Stimulated activated CD8-positive, alpha-beta memory T cell treated with anti-CD3 and anti-CD28 coated beads, Interleukin-12 subunit alpha, Interleukin-12 subunit beta, amount 100 ng/mL, for 4 hours (primary cell): ENCODE results near the gene SYNPO2L.
"Not testable (repeated sequence)": the region's sequence is repeated elsewhere in the genome, so short reads cannot be mapped to it uniquely, and the experiment has no call there.

ENCODE experiments used
- DNase-seq: peaks from one replicate; pipeline ENCODE4 v3.0.0-alpha.2; 2020; ENCODE audit warnings: low read depth

Gene SYNPO2L

GRCh38 chr10:73648975-73649829 lies 6.6 kb downstream of the SYNPO2L start:
- DNase-seq = no peak

GRCh38 chr10:73647875-73648651 lies 7.8 kb downstream of the SYNPO2L start:
- DNase-seq = no peak

- no peak for DNase-seq
These were observed 8.5 kb downstream of the SYNPO2L start for GRCh38 chr10:73647211-73647874.

GRCh38 chr10:73646598-73647041 lies 9.2 kb downstream of the SYNPO2L start:
- DNase-seq = no peak

- no peak for DNase-seq
These were observed 10.6 kb downstream of the SYNPO2L start for GRCh38 chr10:73645251-73645650.

GRCh38 chr10:73644767-73645166 lies 11.1 kb downstream of the SYNPO2L start:
- DNase-seq = no peak

- peak; percentile 10 for DNase-seq
These were observed 11.7 kb downstream of the SYNPO2L start for GRCh38 chr10:73644015-73644743.

GRCh38 chr10:73643362-73643761 lies 12.5 kb downstream of the SYNPO2L start:
- no peak for DNase-seq

GRCh38 chr10:73641328-73642060 lies 14.3 kb downstream of the SYNPO2L start, which contains the start of gene MYOZ1:
Gene MYOZ1, minus strand, starts transcription at chr10:73641474. Its CDS starts 1,457 bp downstream, at chr10:73640017.
- DNase-seq = no peak

- no peak for DNase-seq
These were observed 16.5 kb downstream of the SYNPO2L start for GRCh38 chr10:73639286-73639685.

- no peak for DNase-seq
These were observed 20.0 kb downstream of the SYNPO2L start for GRCh38 chr10:73635781-73636180.

- DNase-seq = no peak
These were observed 21.4 kb downstream of the SYNPO2L start for GRCh38 chr10:73634421-73634820.

GRCh38 chr10:73629165-73629564 lies 26.7 kb downstream of the SYNPO2L start:
- DNase-seq = no peak

GRCh38 chr10:73628405-73628804 lies 27.4 kb downstream of the SYNPO2L start:
- no peak for DNase-seq

GRCh38 chr10:73627300-73627699 lies 28.5 kb downstream of the SYNPO2L start:
- DNase-seq = no peak

- DNase-seq = peak; percentile 84
These were observed 29.7 kb downstream of the SYNPO2L start for GRCh38 chr10:73625884-73626752.

GRCh38 chr10:73625004-73625883 lies 30.6 kb downstream of the SYNPO2L start:
- DNase-seq = no peak

GRCh38 chr10:73623056-73623455 lies 32.8 kb downstream of the SYNPO2L start:
- no peak for DNase-seq

- not testable (repeated sequence) for DNase-seq
These were observed 34.9 kb downstream of the SYNPO2L start for GRCh38 chr10:73620974-73621373.
